Limb (tissue), 2 donors: ENCODE results near the gene PFDN2.
"Not testable (repeated sequence)": the region's sequence is repeated elsewhere in the genome, so short reads cannot be mapped to it uniquely, and the experiment has no call there.

Experiments
- DNase-seq, 2 donors: peaks; one replicate each; pipeline ENCODE4 v3.0.0-alpha.2; 2016; ENCODE audit errors: extremely low spot score in 2 of 2

The PFDN2 gene

DNA sequence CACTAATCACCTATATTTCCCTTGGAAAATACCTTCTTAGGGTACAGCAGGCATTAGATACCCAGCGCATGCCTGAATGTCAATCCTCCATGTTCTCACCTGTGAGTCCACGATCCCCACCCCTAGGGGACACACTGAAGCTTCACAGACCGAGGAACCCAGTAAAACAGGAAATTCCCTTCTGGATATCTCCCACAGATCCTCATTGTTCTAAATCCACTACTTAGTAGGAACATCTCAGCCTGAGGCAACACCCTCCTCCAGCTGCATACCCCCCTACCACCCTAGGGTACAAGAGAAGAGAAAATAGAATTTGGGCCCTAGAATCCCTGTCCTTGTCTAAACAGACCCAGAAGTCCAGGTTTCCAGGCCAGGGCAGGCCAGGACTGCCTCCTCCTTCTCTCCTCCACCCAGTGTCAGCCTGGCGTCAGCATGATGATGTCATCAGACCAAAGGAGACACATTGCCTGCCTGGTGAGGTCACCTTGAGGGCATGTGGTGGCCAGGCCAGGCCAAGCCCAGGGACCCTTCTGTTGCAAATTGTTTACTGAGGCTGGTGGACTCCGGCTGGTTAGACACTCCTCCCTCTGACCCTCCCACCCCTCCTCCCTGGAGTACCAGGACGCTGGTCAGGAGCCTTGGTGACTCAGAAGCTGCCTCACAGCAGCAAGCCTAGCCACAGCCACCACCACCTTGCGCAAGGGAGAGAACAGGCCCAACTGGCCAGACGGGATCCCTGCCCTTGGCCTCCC is 34.7 kb downstream of the PFDN2 start:
- DNase-seq: peak in 1 of 2 donors; percentile 33

DNA sequence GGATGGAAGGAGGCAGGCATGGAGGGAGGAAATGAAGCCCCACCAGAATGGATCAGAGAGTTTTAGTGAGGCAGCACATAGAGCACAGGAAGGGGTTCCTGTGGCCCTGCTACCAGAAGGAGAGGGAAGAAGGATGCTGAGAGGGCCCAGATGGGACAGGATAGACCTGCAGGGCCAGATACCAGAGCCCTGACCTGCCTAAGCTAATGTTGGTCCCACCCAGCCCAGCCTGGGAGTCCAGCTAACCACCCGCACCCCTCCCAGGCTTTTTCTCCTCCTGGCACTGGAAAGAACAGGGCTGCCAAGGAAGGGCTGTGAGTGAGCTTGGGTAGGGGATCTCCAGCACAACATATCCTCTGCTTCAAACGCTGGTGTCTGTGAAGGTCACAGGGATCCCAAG is 35.4 kb downstream of the PFDN2 start:
- no peak for DNase-seq

DNA sequence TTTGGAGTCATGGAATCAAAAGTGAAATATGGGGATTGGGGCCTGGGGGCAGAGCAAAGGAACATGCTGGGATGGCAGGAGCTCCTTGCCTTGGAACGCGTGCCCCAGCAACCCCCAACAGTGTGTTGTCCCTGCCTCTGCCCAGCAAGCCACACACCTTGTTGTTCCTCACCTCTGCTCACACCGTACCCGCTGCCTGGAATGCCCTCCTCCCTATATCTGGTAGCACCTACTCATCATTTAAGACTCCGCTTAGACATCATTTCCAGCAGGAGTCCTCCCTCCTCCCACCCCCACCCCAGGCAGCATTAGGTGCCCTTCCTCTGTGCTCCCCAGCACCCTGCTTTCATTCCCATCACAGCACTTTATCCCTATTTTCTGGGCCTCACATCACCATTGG is 36.3 kb downstream of the PFDN2 start:
- no peak for DNase-seq

DNA sequence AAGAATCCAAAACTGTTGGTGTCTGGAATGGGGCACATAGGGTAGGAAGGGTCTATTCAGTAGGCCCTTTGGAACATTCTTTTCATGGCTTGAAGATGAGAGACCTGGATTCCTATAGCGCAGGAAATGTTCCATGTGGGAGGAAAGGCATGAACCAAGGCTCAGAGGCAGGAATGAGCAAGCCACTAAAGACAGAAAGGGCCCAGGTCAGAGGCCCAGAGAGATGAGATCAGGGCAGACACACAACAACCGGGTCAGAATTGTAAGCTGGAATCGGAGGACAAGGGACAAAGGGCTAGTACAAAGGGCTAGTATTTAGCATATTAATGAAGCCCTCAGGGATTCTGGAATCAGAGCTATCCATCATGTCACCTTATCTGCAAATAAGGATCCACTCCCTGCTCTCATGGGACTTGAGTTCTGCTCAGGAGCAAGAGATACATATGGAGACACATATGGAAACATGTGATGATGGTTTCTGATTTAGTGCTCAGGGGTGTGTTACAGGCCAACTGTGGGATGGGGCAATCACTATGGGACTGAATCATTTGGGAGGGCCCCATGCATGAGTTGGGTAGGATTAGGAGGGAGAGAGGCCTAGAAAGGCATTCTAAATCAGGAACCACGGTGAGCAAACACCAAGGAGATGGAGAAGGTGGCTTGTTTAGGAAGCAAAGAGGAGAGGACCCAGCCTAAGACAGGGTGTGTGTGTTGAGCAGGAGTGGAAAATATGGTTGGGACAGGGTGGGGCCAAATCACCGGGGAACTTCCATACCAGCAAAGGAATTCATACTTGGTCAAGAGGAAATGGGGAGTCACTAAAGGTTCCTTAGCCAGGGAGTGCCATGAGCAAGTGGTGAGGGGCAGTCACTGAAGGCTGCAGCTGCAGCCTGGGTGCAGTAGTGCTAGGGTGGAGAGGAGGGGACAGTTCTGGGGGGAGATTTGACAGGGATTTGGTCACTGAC is 37.1 kb downstream of the PFDN2 start:
- no peak for DNase-seq

DNA sequence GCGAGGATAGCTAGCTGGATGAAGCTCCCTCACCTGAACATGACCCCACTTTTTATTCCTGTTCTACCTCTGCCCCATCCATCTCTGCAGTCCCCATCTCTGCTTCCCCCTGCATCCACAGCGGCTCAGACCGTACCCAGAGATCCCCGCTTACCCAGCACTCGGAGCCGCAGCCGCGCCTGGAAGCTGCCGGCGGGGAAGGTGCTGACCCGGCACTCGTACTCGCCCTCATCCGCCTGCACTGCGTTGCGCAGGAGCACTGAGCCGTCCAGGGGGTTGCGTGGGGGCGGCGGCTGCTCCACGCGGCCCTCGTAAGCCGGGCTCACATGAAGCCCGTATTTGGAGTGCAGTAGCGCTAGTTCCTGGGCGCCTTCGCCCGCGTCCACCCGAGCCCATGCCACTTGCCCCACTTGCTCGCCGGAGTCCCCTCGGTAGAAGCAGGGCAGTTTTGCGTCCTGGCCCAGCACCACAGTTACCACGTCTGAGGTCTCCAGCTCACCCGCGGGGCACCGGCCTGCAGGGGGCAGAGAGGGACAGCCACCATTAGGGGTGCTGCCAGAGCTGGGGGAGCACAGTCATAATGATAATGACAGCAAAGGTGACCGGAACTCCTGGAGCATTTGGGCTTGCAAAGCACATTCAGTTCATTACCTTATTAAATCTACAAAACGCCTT is 38.3 kb downstream of the PFDN2 start:
- no peak for DNase-seq

DNA sequence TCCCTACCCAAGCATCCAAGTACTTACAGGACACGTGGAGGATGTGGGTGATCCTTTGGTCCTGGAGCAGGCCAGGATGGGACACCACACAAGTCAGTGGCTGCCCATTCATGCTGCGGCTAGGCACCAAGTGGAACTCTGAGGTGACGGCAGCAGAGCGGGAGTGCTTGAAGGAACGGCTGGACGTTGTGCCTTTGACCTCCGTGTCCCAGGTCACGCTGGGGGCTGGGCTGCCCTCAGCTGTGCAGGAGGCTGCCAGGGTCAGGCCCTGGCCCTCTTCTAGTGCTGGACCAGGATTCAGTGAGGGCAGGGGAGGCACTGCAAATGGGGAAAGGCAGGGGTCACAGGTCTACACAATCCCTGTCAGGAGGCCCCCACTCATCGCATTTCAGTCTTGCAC is 40.4 kb downstream of the PFDN2 start:
- DNase-seq: no peak

DNA sequence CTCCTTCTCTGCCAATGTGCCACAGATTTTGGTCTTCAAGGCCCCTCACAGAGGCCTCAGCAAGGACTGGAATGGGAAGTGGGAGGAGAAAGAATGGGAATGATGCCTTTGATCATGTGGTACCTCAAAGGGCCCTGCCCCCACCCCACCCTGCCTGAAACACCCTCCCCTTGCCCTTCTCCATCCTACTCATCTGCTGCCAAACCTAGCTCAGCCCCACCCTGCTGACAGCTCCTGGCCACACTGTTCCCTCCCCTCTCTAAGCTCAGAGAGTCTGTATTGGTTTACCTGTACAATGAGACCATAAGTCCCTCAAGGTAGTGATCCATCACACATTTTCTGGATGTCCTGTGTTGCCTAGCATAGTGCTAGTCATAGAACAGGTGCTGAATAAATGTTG is 41.4 kb downstream of the PFDN2 start:
- DNase-seq: no peak

DNA sequence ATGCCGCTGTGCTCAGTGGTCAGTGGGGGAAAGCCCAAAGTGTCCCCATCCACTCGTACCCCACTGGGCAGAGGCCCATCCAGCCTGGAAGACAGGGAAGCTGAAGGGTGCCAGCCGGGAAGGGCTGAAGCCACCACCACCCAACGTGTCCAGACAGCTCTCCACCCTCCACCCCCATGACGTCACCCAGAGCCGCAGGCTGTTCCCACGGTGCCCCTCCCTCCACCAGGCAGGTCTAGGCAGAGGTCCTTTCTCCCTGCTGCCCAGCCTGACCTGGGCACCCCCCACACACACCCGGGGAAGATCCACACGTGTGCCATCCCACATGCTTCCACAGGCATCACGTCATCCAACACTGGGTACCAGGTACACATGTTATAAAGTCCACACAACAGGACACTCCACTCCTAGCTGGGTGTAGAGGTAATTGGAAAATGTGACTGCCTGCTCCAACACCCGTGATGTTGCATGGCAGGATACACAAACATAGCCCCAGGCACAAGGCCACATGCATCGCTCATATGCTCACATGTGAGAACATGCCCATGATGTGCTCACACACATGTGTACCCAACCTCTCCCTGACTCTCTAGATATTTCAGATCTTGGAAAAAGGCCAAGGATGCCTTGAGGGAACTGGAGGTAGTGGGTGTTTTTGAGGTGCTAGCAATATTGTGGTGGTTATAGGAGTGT is 43.0 kb downstream of the PFDN2 start:
- DNase-seq: no peak

DNA sequence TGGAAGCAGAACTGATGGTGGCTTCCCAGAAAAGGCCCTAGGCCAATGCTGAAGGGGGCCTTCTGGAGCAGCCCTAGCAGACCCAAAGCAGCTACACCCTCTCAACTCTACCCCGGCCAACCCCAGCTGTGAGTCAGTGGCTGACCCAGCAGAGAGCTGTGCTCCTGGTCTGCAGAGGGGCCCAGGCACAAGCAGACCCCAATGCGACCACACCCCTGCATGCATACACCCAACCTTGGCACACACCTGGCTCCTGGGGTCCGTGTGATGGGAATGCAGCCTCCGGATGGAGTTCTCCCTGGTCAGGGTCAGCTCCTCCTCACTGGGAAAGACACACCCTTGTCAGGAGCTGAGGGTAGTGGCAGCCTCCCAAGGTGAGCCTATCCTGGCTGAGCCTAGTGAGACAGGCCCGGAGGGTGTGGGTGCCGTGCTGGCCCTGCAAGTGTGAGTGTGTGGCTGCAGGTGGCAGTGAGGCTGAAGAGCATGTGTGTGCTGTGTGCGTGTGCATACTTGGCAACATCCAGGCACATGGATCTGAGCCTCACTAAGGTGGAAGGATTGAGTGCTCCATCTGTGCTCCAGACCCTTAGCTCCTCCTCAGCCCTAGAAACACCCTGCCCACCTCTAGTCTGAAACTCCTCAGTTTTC is 44.2 kb downstream of the PFDN2 start:
- DNase-seq: no peak

DNA sequence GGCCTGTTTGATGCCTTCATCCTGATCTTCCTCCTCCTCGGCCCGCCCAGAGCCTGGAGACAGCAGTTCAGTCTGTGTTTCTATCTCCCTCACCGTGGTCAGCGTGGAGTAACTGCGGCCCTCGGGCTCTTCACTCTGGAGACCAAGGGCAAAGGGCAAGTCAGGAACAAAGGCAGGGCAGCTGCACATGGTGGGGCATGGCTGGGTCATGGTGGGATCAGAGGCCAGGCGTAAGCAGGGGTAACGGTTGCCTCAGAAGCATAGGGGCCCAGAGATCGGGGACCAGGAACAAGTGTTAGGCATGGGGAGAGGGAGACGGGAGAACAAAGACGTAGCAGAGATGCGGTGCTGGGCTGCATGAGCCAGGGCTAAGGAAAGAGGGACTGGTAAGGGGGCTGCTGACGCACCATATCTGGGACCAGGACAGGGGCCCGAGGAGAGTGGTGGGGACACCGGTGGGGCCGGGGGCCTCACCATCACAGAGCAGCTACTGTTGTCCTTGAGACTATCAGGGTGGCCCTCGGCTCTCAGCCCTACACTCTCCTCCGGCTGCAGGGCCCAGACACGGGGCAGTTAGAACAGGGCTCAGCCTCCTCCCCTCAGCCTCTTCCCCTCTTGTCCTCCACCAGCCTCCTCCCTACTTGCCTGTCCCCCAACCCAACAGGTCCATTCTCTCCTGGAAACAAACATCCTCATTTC is 44.9 kb downstream of the PFDN2 start:
- DNase-seq: no peak

DNA sequence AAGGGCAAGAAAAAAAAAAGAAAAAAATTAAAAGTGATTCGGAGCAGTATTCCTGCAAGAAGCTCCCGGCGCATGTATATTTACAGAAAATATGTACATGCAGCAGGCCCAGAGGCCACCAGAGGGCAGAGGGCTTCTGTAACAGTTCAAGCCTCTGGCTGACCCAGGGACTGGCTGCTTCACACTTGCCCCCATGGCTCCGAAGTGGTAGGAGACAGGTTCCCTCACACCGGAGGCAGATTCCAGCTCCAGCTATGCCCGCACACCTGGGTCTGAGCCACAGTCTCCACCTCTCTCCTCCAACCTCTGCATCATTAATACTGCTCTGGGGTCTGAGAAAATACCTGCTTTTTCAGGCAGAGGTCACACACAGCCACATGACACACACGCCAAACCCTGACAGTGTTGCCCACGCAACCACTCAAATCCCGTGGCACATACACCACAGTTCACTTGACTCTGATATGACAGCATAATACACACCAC is 45.9 kb downstream of the PFDN2 start:
- no peak for DNase-seq

DNA sequence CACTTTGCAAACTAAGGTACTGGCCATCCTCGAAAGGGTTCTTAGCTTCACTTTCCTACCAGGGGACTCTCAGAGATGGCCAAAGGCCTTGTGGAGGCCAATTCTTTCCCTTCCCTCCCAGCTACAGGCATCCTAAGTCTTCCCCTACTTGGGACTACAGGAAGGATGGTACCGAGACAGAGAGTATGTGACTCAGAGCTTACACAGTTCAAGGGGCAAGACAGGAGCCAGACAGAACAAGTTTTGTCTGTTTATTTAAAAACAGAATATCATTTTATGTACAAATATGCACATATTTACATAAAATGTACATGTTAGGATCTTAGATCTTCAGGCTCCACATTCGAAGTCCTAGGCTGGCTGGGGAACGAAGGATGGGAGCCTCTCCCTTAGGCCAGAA is 47.1 kb downstream of the PFDN2 start:
- no peak for DNase-seq

DNA sequence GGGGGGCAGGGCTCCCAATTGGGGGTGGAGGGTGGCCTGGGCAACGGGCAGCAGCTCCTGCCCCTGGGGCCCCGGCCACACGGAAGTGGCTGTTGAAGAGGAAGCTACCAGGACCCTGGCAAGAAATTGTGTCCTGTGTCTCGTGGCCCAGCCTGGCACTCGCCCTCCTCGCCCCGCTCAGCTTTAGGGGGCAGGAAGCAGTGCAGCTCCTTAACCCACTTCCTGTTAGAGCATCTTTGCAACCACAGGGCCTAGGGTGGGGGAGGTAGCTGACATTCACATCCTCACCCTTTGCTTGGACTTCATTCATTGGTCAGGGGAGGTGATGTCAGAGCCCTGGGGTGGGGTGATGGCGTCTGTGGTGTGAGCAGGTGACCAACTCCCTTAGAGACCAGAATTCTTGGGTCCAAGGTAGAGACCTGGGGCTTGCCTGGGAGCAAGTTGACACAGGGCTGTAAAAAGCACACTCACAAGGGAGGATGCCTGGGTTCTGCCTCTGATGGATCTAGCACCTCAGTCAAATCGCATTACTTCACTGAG is 48.0 kb downstream of the PFDN2 start, which contains the start of gene ARHGAP30:
TSS of gene ARHGAP30 (minus strand) at position 161 of the 540 bp plus-strand sequence. CDS start 267 bp downstream, outside the sequence.
- DNase-seq: no peak

DNA sequence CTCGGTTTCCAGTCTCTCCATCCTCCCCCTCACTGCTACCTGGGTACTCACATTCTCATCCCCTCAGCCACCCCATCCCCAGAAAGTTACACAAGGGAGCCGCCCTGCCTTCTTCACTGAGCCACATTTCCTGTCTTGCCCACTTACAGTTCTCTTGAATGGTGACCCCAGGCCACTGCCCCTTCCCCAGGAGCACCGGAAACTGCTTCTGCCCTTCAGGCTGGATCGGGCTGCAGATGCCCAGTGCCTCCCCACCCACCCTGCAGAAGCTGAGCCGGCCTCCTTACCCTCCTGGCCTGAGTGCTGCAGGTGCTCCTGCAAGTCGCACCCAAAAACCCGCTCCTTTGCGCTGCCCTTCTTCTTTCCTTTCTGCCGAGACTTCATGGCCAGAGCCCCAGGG is 48.6 kb downstream of the PFDN2 start:
- DNase-seq: no peak

DNA sequence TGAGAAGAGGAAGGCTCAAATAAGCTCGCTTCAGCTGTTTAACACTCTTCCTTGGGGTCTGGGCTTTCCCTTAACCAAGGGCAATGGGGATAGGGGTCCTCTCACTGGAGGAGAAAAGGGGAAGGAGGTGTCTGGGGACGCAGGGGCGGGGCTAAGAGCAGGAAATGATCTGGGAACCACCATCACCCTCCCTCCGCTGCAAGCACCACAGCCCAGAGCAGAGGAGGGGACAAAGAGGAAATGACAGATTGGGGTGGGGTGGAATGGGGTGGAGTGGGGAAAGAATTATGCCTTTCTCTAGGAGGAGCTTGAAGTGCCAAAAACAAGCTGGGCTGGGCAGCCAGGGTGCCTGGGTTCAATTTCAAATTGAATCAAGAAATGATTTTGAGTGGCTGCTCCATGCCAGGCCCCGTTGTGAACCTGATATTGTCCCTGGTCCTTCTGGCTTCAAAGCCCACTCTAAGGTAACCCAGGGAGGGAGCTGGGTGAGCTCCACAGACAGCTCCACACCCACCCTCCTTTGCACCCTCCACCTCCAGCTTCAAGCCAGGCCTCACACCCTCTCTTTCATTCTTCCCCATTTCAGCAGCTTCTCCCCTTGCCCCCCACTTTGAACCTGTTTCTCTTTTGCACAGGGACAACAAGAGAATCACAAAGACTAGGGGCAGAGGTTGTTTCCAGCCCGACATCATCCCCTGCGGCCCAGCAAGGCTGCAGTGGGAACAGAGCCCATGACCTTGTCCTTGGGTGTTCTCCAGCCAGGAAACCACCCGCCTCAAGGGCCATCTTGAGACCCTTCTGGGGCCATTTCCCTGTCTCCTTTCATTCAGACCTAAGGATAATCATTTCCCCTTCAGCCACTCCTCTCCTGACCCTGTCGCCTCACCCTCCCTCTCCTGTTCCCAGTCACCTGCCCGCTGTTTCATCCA is 49.3 kb downstream of the PFDN2 start:
- DNase-seq: no peak

DNA sequence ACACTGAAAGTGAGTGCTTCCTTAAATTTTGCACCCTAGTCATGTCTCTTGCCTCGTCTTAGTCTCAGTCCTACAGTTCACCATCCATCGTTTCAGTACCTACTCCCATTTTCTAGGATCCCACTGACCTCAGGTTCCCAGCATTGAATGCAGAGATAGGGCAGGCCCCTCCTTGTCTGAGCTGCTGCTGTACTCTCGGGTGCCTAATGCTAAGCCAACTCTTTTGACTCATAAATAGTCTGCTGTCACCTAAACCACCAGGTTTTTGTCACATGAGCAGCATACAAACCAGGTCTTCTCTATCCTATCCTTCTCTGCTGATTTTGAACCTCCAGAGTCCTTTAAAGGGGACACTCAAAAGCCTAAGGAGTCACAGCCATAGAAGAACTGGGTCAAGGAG is 51.1 kb downstream of the PFDN2 start:
- DNase-seq: no peak

DNA sequence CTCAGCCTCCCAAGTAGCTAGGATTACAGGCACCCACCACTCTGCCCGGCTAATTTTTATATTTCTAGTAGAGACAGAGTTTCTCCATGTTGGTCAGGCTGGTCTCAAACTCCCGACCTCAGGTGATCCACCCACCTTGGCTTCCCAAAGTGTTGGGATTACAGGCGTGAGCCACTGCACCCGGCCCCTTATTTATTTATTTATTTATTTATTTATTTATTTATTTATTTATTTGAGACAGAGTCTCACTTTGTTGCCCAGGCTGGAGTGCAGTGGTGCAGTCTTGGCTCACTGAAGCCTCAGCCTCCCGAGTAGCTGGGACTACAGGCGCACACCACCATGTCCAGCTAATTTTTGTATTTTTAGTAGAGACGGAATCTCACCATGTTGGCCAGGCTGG is 52.2 kb downstream of the PFDN2 start:
- DNase-seq: not testable (repeated sequence)

DNA sequence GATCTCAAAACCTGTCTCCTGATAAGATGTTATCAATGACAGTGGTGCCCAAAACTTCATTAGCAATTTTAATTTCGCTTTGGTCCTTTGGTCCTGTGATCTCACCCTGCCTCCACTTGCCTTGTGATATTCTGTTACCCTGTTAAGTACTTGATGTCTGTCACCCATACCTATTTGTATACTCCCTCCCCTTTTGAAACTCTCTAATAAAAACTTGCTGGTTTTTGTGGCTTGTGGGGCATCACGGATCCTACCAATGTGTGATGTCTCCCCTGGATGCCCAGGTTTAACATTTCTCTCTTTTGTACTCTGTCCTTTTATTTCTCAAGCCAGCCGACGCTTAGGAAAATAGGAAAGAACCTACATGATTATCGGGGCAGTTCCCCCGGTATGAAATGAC is 53.9 kb downstream of the PFDN2 start:
- DNase-seq: not testable (repeated sequence)

DNA sequence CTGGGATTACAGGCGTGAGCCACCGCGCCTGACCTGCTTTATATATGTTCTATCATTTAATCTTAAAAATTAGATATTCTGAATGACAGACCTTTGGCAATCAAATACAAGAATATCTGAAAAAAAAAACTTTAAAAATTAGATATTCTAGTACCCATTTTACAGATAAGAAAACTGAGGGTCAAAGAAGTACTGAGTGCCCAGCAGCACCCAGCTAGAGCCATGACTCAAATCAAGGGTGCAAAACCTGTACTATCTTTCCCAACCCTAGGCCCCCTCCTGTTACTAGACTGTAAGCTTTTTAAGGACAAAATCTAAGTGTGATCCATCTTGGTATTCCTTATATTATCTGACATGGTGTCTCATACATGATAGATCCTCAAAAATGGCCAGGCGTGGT is 56.4 kb downstream of the PFDN2 start:
- DNase-seq: no peak
